Fibroblast of mammary gland (primary cell): Measurements from ENCODE around the gene STH.

Experiments
- DNase-seq: peaks from one replicate; pipeline ENCODE4 v3.0.0-alpha.2; 2010; ENCODE audit warnings: low read depth
- H3K4me3 ChIP-seq: 2 replicates; pipeline ENCODE4 v1.5.1; 2011; ENCODE audit warnings: low read depth, mild to moderate bottlenecking, low read length, moderate library complexity; ENCODE audit not compliant: control insufficient read depth
- TF ChIP-seq, protein P1 (sequence below): conservative IDR thresholded peaks from 2 replicates; pipeline ENCODE4 v1.5.1; 2011; ENCODE audit warnings: low read depth, low read length, inconsistent platforms; ENCODE audit not compliant: control insufficient read depth, insufficient read depth

The STH gene

GRCh38 chr17:46008591-46008990 is 9.5 kb downstream of the STH start:
- no peak overlapping the region for H3K4me3 ChIP-seq
- no peak for DNase-seq
- TF ChIP-seq, protein P1, sequence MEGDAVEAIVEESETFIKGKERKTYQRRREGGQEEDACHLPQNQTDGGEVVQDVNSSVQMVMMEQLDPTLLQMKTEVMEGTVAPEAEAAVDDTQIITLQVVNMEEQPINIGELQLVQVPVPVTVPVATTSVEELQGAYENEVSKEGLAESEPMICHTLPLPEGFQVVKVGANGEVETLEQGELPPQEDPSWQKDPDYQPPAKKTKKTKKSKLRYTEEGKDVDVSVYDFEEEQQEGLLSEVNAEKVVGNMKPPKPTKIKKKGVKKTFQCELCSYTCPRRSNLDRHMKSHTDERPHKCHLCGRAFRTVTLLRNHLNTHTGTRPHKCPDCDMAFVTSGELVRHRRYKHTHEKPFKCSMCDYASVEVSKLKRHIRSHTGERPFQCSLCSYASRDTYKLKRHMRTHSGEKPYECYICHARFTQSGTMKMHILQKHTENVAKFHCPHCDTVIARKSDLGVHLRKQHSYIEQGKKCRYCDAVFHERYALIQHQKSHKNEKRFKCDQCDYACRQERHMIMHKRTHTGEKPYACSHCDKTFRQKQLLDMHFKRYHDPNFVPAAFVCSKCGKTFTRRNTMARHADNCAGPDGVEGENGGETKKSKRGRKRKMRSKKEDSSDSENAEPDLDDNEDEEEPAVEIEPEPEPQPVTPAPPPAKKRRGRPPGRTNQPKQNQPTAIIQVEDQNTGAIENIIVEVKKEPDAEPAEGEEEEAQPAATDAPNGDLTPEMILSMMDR = no peak

- TF ChIP-seq, protein P1 = no peak
- no peak overlapping the region for H3K4me3 ChIP-seq
- DNase-seq = peak; percentile 17
These were observed 10.9 kb downstream of the STH start for GRCh38 chr17:46009681-46010596.

DNA sequence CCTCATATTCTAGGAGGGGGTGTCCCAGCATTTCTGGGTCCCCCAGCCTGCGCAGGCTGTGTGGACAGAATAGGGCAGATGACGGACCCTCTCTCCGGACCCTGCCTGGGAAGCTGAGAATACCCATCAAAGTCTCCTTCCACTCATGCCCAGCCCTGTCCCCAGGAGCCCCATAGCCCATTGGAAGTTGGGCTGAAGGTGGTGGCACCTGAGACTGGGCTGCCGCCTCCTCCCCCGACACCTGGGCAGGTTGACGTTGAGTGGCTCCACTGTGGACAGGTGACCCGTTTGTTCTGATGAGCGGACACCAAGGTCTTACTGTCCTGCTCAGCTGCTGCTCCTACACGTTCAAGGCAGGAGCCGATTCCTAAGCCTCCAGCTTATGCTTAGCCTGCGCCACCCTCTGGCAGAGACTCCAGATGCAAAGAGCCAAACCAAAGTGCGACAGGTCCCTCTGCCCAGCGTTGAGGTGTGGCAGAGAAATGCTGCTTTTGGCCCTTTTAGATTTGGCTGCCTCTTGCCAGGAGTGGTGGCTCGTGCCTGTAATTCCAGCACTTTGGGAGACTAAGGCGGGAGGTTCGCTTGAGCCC is 11.6 kb downstream of the STH start:
- no peak for DNase-seq
- TF ChIP-seq, protein P1 = no peak
- H3K4me3 ChIP-seq = no peak overlapping the region

GRCh38 chr17:46011711-46012505 is 12.9 kb downstream of the STH start:
- H3K4me3 ChIP-seq = no peak overlapping the region
- TF ChIP-seq, protein P1 = no peak
- no peak for DNase-seq

- no peak for DNase-seq
- TF ChIP-seq, protein P1 = no peak
- H3K4me3 ChIP-seq = no peak overlapping the region
These were observed 13.5 kb downstream of the STH start for GRCh38 chr17:46012506-46013079.

DNA sequence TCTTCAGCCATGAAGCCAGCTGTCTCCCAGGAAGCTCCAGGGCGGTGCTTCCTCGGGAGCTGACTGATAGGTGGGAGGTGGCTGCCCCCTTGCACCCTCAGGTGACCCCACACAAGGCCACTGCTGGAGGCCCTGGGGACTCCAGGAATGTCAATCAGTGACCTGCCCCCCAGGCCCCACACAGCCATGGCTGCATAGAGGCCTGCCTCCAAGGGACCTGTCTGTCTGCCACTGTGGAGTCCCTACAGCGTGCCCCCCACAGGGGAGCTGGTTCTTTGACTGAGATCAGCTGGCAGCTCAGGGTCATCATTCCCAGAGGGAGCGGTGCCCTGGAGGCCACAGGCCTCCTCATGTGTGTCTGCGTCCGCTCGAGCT is 14.1 kb downstream of the STH start:
- no peak overlapping the region for H3K4me3 ChIP-seq
- TF ChIP-seq, protein P1 = no peak
- no peak for DNase-seq
